HG03342 (cell line): ENCODE data around the gene RMI1.
"Not testable (repeated sequence)": the region's sequence is repeated elsewhere in the genome, so short reads cannot be mapped to it uniquely, and the experiment has no call there.

Experiments used
- ATAC-seq: cut with Tn5 transposase; IDR thresholded peaks from one replicate; pipeline ENCODE4 v1.9.1; 2021; ENCODE audit warnings: mild to moderate bottlenecking, moderate library complexity; ENCODE audit not compliant: unreplicated experiment

Gene RMI1

GRCh38 chr9:84002344-84002743 lies 21.7 kb downstream of the RMI1 start:
- peak; percentile 86 for ATAC-seq

DNA sequence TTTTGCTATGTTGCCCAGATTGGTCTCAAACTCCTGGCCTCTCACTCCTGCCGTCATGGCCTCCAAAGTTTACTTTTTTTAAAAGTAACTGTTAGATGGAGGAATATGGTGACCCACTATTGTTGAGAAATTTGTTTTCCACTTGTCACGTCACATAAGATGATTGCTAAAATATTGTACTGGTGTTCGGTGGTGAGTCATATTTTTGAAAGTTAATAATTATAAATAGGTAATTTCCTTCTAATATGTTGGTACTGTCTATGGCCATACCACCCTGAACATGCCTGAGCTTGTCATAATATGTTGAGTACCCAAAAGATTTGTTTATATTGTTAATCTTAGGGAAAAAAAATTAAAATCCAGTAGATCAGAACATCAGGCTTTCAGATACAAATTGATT lies 22.6 kb downstream of the RMI1 start:
- ATAC-seq: no peak

DNA sequence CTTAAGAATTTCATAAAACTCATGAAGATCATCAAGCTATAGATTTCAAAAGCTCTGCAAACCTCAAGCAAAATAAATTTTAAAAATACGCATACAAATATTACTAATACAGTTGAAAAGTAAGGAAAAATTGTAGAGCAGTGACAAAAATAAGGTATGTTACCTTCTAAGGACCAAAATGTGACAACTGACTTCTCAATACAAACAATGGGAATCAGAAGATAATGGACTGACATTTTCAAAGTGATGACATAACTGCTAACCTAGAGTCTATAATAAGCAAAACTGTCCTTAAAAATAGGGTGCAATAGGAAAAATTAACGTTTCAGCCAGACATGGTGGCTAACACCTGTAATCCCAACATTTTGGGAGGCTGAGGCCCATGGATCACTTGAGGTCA lies 27.1 kb downstream of the RMI1 start:
- no peak for ATAC-seq

- ATAC-seq: no peak
These were observed 43.5 kb downstream of the RMI1 start for GRCh38 chr9:84024041-84024575.

GRCh38 chr9:84027201-84027600 lies 46.6 kb downstream of the RMI1 start:
- no peak for ATAC-seq

DNA sequence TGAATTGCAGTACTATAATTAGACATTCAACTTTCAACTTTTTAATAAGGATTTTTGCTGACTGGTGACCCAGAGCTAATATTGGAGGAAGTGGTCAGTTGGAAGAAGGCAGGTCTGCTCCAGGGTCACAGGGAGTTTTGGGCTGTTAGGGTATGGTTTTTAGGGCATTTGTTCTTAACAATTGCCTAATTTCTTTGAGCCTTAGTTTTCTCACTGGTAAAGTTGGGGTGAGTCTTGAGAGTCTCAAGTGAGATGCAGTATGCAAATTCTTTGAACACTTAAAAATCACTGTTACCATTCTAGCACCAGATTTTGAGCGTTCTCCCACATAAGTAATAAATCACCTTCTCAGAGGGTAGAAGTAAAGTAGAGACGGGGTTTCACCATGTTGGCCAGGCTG lies 50.9 kb downstream of the RMI1 start:
- no peak for ATAC-seq

GRCh38 chr9:84041857-84042256 lies 61.3 kb downstream of the RMI1 start:
- ATAC-seq: not testable (repeated sequence)

GRCh38 chr9:84045481-84046097 lies 65.0 kb downstream of the RMI1 start:
- no peak for ATAC-seq
